Mammary epithelial cell (primary cell): ENCODE data around the gene PPCS.

Experiments
- CTCF ChIP-seq, 2 donors: IDR thresholded peaks in 1 of 2; conservative IDR thresholded peaks in 1 of 2; 2 replicates each; pipeline ENCODE4 v1.5.1; 2011 to 2012; ENCODE audit warnings: inconsistent platforms in 2 of 2, low read length in 2 of 2, mild to moderate bottlenecking in 2 of 2, control low read depth in 1 of 2, low read depth in 1 of 2; ENCODE audit not compliant: insufficient read depth in 1 of 2; ENCODE audit errors: extremely low read depth in 1 of 2
- EZH2 ChIP-seq: IDR thresholded peaks from 2 replicates; pipeline ENCODE4 v1.6.1; 2012; ENCODE audit warnings: low read length, inconsistent platforms, borderline replicate concordance

DNA sequence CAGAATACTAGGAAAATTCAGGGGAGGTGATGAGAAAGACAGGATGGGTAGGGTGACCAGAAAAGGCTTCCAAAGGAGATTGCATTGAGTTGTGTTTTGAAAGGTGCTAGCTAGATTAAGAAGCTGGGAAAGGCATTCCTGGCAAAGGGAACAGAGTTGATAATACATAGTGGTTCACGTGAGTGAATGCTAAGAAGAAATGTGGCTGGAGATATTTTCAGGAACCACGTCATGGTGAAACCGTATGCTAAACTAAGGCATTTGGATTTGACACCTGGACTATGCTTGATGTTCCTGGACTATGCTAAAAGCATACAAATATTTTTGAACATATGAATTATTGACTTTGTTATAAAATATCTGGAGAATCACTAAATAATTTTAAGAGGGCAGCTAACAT, 21.4 kb downstream of the PPCS start:
- TF ChIP-seq CTCF (conservative IDR thresholded peaks at IDR 0.05 in 1 of 2, IDR thresholded peaks at IDR 0.05 in 1 of 2; ENCODE audit: extremely low read depth in 1 of 2, insufficient read depth in 1 of 2, low read depth in 1 of 2, low read length in 2 of 2): no peak
- no peak for TF ChIP-seq EZH2
